Peyer's patch (tissue), 4 donors: Measurements from ENCODE around the gene PARP1. TPM values are rescaled to one million over a fixed set of nuclear protein-coding genes. Genes with fewer than 3 reads are reported as not detected.
A peak's percentile ranks its signal among the peaks of the same experiment; 100 is the strongest.

Experiments
- DNase-seq, 3 donors: peaks; one replicate each; pipeline ENCODE4 v3.0.0-alpha.2; 2017 to 2019
- H3K27ac ChIP-seq, 4 donors: fragments of 200-600 bp; sonication (generic); one replicate each; pipeline ENCODE4 v1.5.1; 2016 to 2019
- H3K27me3 ChIP-seq, 2 donors: fragments of 200-600 bp; sonication (generic); one replicate each; pipeline ENCODE4 v1.5.1; 2019
- H3K36me3 ChIP-seq, 3 donors: fragments of 200-600 bp; sonication (generic); one replicate each; pipeline ENCODE4 v1.5.1; 2016 to 2019
- H3K4me1 ChIP-seq, 4 donors: fragments of 200-600 bp; sonication (generic); one replicate each; pipeline ENCODE4 v1.5.1; 2016 to 2019
- H3K4me3 ChIP-seq, 4 donors: fragments of 200-600 bp; sonication (generic); 1 replicate in 3 of 4; 2 replicates in 1 of 4; pipeline ENCODE4 v1.5.1; 2016 to 2019; ENCODE audit warnings: mild to moderate bottlenecking in 1 of 4
- H3K9me3 ChIP-seq, 4 donors: fragments of 200-600 bp; sonication (generic); one replicate each; pipeline ENCODE4 v1.5.1; 2016 to 2019; ENCODE audit warnings: mild to moderate bottlenecking in 1 of 4
- CTCF ChIP-seq, 6 experiments: fragments of 450-650 bp in 4 of 6; fragments of 200-600 bp in 2 of 6; sonication (generic) in 1 of 6; IDR thresholded peaks; one replicate each; pipeline ENCODE4 v1.5.1; 2017 to 2019; ENCODE audit warnings: antibody characterized with exemption in 6 of 6, mild to moderate bottlenecking in 3 of 6, moderate library complexity in 1 of 6
- POLR2A ChIP-seq, 2 donors: fragments of 450-650 bp; IDR thresholded peaks; one replicate each; pipeline ENCODE4 v1.5.1; 2017; ENCODE audit warnings: antibody characterized with exemption in 2 of 2, mild to moderate bottlenecking in 2 of 2, moderate library complexity in 2 of 2
- total RNA-seq, 4 donors: library from RNA; depleted of rRNA; stranded (reverse); fragments of >200 nt; gene quantifications; one replicate each; pipeline ENCODE4 v1.1.0, GENCODE V29; 2016

Gene PARP1
- total RNA-seq, 4 donors from 2014 or later: 25.2 to 145 (median 54.4) TPM

- Histone ChIP-seq H3K27me3 (no peaks in the 10 kb centered on the region), H3K9me3 (no peaks in the 10 kb centered on the region), H3K4me1 (peaks cover 0 to 6% (median 0%) of the 10 kb centered on the region in 4 donors), H3K27ac (peak overlapping the region in 1 of 4 donors; percentile 72), H3K4me3 (no peak overlapping the region), H3K36me3 (peaks cover 0 to 100% (median 0%) of the 10 kb centered on the region in 3 donors)
- no peak for DNase-seq
- no peak for TF ChIP-seq POLR2A (IDR thresholded peaks at IDR 0.05)
- TF ChIP-seq CTCF (IDR thresholded peaks at IDR 0.05): no peak
Observed at GRCh38 chr1:226371866-226372490, 35.9 kb downstream of the PARP1 start.

- H3K27me3 ChIP-seq: no peaks in the 10 kb centered on the region
- H3K36me3 ChIP-seq: peaks cover 0 to 100% (median 0%) of the 10 kb centered on the region in 3 donors
- H3K27ac ChIP-seq: peak overlapping the region in 1 of 4 donors; percentile 72
- TF ChIP-seq POLR2A (IDR thresholded peaks at IDR 0.05) (no peak), CTCF (IDR thresholded peaks at IDR 0.05) (no peak)
- no peak overlapping the region for H3K4me3 ChIP-seq
- H3K9me3 ChIP-seq: no peaks in the 10 kb centered on the region
- H3K4me1 ChIP-seq: peaks cover 0 to 6% (median 0%) of the 10 kb centered on the region in 4 donors
- peak in 1 of 3 donors; percentile 30 for DNase-seq
Observed at GRCh38 chr1:226371027-226371694, 36.7 kb downstream of the PARP1 start.

- TF ChIP-seq CTCF (IDR thresholded peaks at IDR 0.05): no peak
- Histone ChIP-seq H3K27me3 (no peaks in the 10 kb centered on the region), H3K4me3 (no peak overlapping the region), H3K36me3 (peaks cover 0 to 100% (median 0%) of the 10 kb centered on the region in 3 donors), H3K9me3 (no peaks in the 10 kb centered on the region), H3K4me1 (peaks cover 0 to 6% (median 0%) of the 10 kb centered on the region in 4 donors), H3K27ac (peak overlapping the region in 1 of 4 donors; percentile 72)
- peak in 2 of 3 donors; percentile 50 to 66 for DNase-seq
Observed at GRCh38 chr1:226370144-226370923, 37.6 kb downstream of the PARP1 start.

GRCh38 chr1:226369110-226369509 lies 38.8 kb downstream of the PARP1 start:
- TF ChIP-seq POLR2A (IDR thresholded peaks at IDR 0.05): no peak
- Histone ChIP-seq H3K9me3 (no peaks in the 10 kb centered on the region), H3K36me3 (peaks cover 0 to 100% (median 0%) of the 10 kb centered on the region in 3 donors), H3K4me3 (no peak overlapping the region), H3K27me3 (no peaks in the 10 kb centered on the region), H3K27ac (peak overlapping the region in 1 of 4 donors; percentile 49), H3K4me1 (peaks cover 0 to 6% (median 0%) of the 10 kb centered on the region in 4 donors)
- peak in 2 of 3 donors; percentile 67 to 77 for DNase-seq

GRCh38 chr1:226366290-226366689 lies 41.6 kb downstream of the PARP1 start:
- TF ChIP-seq POLR2A (IDR thresholded peaks at IDR 0.05) (no peak), CTCF (IDR thresholded peaks at IDR 0.05) (no peak)
- no peak overlapping the region for H3K4me3 ChIP-seq
- H3K36me3 ChIP-seq: peaks cover 0 to 99% (median 0%) of the 10 kb centered on the region in 3 donors
- no peak overlapping the region for H3K27ac ChIP-seq
- H3K27me3 ChIP-seq: no peaks in the 10 kb centered on the region
- H3K9me3 ChIP-seq: no peaks in the 10 kb centered on the region
- no peak for DNase-seq
- H3K4me1 ChIP-seq: peaks cover 0 to 6% (median 0%) of the 10 kb centered on the region in 4 donors
